KBM-7 (cell line): ENCODE measurements around the gene MYO5C.

Experiments used
- DNase-seq: peaks from one replicate; pipeline ENCODE4 v3.0.0-alpha.2; 2015
- in situ Hi-C: fragments of 300-500 bp; cut with MboI; formaldehyde crosslinking; loops from 2 replicates; pipeline ENCODE4 v1.14.3; 2020; ENCODE audit warnings: low sequenced_read_pairs, low pct_unique_long_range_greater_than_20kb, mixed read lengths

Gene MYO5C

DNA sequence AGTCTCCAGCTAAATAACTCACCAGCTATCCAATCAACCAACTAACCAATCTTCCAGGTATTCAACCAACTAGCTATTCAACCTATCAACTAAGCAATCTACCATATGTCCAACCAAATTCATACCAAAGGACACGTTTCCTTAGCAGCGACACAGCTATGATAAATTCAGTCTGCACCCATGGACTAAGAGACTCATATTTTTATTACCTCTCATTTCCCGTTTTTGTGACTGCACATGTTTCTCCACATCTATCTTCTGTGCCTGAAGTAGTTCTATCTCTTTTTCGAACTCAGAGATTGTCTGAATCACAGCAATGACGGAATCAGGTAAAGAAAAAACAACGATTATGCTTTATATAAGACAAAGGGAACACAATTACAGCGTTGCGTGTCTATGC, 70.4 kb downstream of the MYO5C start:
- in situ Hi-C loops, result no loop called here

DNA sequence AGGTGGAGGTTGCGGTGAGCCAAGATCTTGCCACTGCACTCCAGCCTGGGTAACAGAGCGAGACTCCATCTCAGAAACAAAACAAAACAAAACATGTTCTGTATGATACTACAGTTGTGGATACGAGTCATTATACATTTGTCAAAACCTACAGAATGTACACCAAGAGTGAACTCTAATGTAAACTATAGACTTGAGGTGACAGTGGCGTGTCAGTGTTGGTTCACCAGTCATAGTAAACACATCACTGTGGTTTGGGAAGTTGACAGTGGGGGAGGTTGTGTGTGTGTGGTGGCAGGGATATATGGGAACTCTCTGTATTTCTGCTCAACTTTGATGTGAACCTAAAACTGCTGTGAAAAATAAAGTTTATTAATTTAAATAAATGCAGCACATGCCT, 71.4 kb downstream of the MYO5C start:
- in situ Hi-C loops, result no loop called here

More for the DNA sequence above, 70.4 kb downstream of the MYO5C start:
- DNase-seq, result no peak

DNA sequence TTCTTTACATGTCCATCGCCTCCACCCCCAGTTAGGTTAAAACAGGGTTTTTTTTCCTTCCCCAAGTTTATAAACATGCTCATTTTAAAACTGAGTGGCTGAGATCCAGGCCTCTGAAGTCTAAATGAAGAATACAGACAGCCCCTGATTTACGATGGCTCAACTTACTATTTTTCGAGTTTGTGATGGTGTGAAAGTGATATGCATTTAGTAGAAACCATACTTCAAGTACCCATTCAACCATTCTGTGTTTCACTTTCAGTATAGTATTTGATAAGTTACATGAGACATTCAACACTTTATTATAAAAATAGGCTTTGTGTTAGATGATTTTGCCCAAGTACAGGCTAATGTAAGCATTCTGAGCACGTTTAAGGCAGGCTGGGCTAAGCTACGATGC, 73.9 kb downstream of the MYO5C start:
- in situ Hi-C loops, result no loop called here
- DNase-seq, result no peak

More for the DNA sequence above, 71.4 kb downstream of the MYO5C start:
- peak; percentile 30 for DNase-seq

DNA sequence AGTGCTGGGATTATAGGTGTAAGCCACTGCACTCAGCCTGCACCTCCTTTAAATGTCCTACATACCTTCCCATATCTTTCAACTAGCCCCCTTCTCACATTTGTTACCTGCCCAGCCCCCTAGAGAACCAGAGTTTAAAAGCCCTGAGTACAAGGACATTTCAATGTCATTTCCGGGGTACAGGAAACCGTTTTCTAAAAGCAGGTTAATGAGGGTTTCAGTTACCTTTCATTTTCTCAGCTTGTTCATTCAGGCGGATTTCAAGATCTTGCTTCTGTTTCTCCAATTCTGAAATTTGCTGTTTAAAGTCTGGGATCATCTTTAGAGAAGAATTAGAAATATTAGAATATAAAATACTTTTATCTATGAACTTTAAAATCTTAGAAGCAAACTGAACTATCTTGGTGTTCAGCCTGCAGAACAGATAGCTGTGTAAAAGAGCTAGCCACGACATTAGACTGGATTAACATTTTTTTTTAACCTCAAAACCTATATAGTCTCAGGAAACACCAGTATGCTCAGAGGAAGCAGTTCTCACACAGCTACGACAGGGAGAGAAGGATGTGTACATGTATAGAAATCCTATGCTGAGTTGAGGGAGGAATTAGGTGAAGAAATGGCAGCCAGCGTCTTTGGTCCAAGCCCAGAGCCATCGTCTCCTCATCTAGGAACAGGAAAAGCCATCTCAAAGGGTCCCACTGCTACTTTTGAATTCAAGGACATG, 74.5 kb downstream of the MYO5C start:
- DNase-seq, result no peak
- in situ Hi-C loops, result no loop called here

DNA sequence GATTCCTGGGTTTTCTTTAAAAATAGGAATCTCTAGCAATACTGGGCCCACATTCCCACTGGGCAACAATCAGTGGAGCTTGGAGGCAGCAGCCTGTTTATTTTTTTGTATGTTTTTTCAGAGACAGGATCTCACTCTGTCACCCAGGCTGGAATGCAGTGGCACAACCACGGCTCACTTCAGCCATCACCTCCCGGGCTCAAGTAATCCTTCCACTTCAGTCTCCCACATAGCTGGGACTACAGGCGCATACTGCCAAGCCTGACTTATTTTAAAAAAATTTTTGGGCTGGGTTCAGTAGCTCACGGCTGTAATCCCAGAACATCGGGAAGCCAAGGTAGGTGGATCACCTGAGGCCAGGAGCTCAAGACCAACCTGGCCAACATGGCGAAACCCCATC, 75.4 kb downstream of the MYO5C start:
- in situ Hi-C loops, result no loop called here
- DNase-seq, result no peak

DNA sequence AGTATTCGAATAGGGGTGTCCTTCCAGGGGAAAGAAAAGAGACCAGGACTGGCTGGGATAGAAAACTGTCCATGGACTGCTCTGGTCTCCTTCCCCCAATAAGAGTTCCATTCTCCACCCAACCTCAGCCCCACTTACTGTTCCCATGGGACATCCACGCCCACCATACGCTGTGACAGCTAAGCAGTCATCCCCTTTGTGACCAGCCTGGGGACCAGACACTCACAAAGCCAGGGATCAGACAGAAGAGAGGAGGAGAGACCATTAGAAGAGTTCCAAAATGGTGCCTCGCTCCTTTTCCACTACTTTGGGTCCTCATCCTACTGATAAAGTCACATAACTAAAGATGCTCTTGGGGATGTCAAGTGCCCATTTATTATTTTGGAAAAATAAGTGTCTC, 76.8 kb downstream of the MYO5C start:
- DNase-seq, result no peak
- in situ Hi-C loops, result no loop called here

DNA sequence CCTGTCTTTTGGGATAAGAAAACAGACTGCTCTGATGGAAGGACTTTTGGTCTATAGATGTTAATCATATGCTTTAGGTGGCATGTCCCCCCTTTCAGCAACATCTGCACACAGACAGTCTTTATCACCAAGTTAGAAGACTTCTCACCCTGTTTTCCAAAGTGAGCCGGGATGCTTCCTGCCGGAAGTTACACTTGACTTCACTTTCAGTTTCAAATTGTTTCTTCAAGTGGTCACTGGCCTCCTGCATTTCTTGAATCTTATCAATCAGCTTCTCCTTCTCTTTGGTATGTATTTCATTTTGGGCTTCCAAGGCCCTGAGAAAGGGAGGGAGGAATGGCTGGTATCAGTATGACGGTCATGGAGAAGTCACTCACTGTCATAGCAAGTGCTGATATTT, 77.2 kb downstream of the MYO5C start:
- in situ Hi-C loops, result no loop called here
- no peak for DNase-seq

DNA sequence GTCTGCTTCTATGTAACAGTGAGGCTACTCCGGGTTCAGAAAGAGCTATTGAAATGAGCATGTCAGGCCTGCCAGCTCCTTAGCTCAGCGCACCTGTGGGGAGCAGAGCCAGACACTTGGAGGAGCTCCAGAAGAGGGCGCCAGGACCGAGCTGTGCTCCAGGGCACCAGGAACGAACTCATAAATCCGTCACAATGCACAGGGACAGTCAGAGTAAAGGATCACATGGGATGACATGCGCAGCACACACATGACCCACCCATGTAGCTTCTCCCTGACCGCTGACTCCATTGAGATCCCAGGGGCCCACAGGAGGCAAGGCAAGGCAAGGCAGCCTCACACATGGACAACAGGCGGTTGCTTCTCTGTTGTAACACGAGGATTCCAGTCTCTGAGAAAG, 78.4 kb downstream of the MYO5C start:
- no peak for DNase-seq

DNA sequence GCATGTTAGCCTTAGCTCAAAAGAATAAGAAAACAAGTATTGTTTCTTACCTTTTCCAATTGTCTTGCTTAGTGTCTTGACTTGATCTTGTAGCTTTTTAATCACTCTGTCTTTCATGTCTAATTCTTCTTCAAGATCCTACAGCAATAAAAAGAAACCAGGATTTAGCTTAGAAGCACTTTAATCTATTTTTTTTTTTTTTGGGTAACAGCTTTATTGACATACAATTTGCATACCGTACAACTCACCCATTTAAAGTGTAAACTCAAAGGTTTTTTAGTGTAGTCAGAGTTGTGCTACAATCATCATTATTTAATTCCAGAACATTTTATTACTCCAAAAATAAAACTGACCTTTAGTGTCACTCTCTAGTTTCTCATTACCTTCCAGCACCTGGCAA, 81.1 kb downstream of the MYO5C start:
- DNase-seq, result no peak
- in situ Hi-C loops, result no loop called here

More for the DNA sequence above, 78.4 kb downstream of the MYO5C start:
- in situ Hi-C loops, result no loop called here

DNA sequence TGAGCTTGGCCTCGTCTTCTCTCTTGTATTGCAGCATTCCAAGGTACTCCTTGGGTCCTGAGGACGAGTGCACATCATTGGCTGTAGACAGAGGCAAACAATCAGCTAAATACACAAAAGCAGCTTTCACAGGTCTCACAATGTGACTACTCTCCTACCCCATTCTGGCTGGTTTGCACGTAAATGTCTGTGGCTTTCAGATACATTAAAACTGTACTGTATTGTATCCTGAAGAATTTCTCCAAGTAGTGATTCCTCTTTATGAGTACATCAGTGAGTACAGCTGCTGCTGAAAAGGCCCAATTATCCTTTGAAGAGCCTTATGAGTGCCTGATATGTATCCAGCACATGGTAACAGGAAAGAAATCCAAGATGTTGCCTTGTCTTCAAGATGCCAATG, 82.4 kb downstream of the MYO5C start:
- DNase-seq, result no peak
- in situ Hi-C loops, result no loop called here

DNA sequence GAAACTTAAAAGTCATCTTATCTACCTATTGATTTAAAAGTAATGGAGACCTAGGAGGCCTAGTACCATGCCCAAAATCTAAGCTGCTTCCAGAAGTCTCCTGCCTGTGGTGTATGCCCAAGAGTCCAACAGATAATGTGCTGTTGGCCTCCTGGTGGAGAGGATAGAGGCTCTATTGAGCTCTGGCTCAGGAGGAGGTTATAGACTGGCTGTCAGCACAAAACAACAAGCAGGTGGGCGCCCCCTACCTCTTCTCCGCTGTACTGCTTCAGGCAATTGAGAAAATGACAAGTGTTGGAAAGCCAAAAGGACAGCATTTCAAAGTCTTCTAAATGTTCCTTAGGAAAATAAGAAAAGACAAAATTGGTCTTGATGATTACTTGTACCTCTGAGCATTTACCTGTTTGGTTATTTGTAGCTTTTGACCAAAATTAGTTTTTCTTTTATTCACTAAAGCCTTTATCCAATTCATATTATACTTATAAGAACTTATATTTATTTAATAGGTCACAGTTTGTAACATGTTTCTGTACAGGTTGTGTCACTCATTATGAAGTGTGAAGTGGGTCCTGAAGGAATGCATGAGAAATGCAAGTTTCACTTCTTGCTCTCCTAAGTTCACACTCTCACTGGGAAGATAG, 87.2 kb downstream of the MYO5C start:
- in situ Hi-C loops, result no loop called here
- DNase-seq, result peak; percentile 89

DNA sequence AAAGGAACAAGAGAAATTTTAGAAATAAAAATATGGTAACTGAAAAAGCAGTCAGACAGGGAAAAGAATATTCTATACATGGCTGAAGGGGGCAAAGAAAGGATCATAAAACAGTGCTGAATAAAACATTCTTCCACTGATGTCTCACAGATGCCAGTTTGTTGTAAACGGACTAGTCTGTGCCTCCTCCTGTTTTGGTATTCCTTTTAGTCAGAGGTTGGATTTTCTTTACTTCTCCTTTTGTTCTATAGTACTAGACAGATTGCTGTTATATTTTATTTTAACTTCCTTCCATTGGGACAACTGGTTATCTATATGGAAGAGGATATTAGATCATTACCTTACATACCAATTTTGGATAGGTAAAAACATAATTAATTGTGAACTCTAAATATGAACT, 88.4 kb downstream of the MYO5C start:
- in situ Hi-C loops, result no loop called here
- DNase-seq, result no peak

DNA sequence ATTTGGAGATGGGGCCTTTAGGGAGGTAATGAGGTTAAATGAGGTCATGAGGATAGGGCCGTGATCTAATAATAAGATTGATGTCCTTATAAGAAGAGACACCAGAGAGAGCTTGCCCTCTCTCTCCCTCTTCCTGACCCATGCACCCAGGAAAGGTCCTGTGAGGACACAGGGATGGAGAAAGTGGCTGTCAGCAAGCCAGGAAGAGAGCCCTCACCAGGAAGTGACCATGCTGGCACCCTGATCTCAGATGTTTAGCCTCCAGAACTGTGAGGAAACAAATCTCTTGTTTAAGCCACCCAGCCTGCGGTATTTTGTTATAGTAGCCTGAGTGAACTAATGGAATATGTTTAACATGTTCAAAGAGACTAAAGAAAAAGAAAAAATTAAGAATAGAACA, 89.2 kb downstream of the MYO5C start:
- in situ Hi-C loops, result no loop called here
- no peak for DNase-seq

DNA sequence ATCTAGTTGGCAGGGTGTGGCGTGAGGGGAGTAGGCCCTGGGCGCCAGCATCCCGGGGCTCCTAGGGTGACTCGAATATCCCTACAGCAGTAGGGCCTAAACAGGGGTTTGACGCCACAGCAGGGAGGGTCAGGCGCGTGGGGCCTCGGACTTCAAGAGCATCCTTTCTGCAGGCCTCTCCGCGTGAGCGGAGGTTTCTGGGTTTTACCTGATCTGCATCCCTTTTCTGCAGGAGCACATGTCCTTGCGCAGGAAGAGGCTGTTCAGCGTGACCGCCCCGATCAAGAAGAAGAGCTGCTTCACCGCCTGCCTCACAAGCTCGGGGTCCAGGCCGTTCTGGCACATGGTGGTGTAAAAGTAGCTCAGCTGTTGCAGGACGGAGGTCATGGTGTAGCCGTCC, 90.9 kb downstream of the MYO5C start:
- in situ Hi-C loops, result no loop called here
- DNase-seq, result no peak

DNA sequence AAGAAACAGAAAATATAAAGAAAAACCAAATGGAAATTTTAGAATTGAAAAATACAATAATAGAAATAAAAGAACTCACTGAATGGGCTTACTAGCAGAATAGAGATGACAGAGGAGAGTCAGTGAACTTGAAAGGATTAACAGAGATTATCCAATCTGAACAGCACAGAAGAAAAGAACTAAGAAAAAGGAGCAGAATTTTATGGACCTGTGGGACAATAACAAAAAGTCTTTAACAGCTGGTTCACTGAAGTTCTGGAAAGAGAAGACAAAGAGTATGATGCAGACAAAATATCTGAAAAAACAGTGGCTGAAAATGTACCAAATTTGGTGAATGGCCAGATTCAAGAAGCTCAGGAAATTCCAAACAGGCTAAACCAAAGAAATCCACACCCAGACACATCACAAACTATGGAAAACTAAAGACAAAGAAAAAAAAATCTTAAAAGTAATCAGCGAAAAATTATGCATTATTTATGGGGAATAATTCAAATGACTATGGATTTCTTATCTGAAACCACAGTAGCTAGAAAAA, 94.7 kb downstream of the MYO5C start:
- in situ Hi-C loops, result no loop called here
- no peak for DNase-seq

DNA sequence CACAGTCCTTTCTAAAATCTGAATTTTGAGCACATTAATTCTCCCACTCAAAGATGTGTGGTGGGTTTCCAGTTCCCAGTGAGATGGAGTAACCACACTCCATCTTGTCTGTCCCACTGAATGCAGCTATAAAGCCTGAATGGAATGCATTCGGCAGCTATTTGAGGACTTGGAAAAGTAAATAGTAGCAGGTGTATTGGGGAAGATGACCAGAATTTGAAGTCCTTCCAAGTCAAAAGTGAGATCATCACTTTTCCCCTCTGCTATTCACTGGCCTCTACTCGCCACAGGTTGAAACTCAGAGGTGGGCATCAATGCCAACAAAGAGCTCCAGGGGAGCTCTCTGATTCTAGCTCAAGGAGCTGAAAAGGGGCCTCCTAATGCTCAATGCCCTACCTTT, 96.3 kb downstream of the MYO5C start:
- in situ Hi-C loops, result no loop called here
- no peak for DNase-seq

DNA sequence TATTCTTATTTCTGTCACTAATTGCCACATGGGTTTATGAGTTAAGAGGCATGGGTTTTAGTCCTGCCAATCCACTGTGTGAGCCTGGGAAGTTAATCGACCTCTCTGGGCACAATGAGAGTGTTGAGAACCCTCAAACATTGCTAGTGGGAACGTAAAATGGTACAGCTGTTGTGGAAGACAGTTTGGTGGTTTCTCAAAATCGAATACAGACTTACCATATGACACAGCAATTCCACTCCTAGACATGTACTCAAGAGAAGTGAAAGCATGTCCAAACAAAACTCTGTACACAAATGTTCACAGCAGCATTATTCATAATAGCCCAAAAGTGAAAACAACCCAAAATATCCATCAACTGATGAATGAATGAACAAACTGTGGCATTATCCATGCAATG, 98.7 kb downstream of the MYO5C start:
- in situ Hi-C loops, result no loop called here
- no peak for DNase-seq

DNA sequence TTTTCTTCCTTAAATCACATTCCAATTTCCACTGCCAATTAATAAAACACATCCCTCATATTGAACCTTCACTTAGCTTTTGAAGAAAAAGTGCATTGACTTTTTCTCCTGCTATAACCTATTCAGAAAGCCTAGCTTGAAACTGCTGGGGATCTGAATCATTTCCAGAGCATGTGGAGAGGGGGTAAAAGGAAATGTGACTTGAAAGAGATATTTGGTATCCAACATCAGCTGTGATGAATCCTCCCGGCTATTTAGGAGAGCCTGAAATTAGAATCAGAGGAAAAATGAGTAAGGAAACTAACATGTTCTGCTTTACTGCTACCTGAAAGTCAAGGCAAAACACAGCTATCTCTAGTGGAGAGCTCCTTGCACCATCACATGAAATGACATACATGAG, 101.8 kb downstream of the MYO5C start:
- no peak for DNase-seq
- in situ Hi-C loops, result no loop called here

DNA sequence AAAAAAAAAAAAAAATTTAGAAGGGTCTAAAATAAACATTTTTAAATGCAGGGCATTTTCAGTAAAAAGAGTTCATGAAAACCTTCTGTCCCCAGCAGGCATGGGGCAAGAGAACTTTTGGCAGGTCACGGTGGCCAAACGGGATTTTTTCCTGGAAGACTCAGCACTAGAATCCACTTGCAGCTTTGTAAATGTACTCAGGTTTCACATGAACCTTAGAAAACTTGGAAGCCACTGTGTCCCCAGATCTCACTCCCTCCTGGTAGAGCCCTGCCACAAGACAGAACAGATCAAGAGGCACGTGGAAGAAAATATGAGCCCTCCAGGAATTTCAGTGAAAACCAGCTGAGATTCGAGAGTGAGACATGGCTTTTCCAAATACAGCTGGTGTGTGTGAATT, 102.3 kb downstream of the MYO5C start:
- no peak for DNase-seq
- in situ Hi-C loops, result no loop called here

DNA sequence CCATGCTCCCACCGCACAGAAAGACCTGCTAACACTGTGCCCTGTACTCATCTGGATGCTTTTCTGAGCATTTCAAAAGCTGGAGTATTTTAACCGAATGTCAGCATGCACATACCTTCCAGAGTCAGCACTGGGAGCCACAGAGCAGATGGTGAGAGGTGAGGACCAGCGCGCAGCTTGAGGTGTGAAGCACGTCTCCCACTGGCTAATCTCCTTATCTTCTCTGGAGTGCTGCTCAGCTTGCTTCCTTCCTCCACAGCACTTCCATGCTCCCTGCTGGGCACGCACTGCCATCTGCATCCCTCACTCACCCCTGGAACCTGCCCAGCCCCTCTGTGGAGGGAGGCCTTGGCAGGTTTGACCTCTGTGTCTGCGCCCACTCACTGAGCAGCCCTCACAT, 104.4 kb downstream of the MYO5C start, which contains the start of gene GNB5:
Gene GNB5, minus strand, starts transcription at position 186 of the 400 bp plus-strand sequence. CDS start 6,716 bp downstream, outside the sequence.
- peak; percentile 80 for DNase-seq

More for the DNA sequence above, 104.4 kb downstream of the MYO5C start, which contains the start of gene GNB5:
- in situ Hi-C loops, result no loop called here
